PFSK-1 (cell line): ENCODE measurements around the gene TNS3.

ENCODE experiments used
- POLR2AphosphoS5 ChIP-seq: IDR thresholded peaks from 2 replicates; pipeline ENCODE4 v1.6.1; 2012; ENCODE audit warnings: low read depth, mild to moderate bottlenecking, control low read depth, low read length, moderate library complexity
- TAF1 ChIP-seq: IDR thresholded peaks from 2 replicates; pipeline ENCODE4 v1.6.1; 2012; ENCODE audit warnings: low read length, control low read depth, borderline replicate concordance; ENCODE audit not compliant: insufficient read depth

- TF ChIP-seq POLR2AphosphoS5 (no peak), TAF1 (no peak)
These were observed 204.2 kb downstream of the TNS3 start for GRCh38 chr7:47377741-47378140.
